NCI-H2196 (cell line): ENCODE results near the gene KCND2.

Source experiments
- DNase-seq: peaks from one replicate; lab custom pipeline; 2025; ENCODE audit not compliant: unreplicated experiment; lab: John Stamatoyannopoulos, UW

The KCND2 gene

GRCh38 chr7:120405652-120406051, 132.7 kb downstream of the KCND2 start:
- DNase-seq = no peak

GRCh38 chr7:120407010-120407409, 134.0 kb downstream of the KCND2 start:
- DNase-seq = no peak

GRCh38 chr7:120412139-120413050, 139.4 kb downstream of the KCND2 start:
- DNase-seq = no peak

GRCh38 chr7:120413164-120413563, 140.2 kb downstream of the KCND2 start:
- no peak for DNase-seq

- no peak for DNase-seq
These were observed 144.4 kb downstream of the KCND2 start for GRCh38 chr7:120417244-120417979.

GRCh38 chr7:120421151-120421651, 148.2 kb downstream of the KCND2 start:
- no peak for DNase-seq

GRCh38 chr7:120431016-120431415, 158.0 kb downstream of the KCND2 start:
- DNase-seq = no peak

- DNase-seq = no peak
These were observed 163.6 kb downstream of the KCND2 start for GRCh38 chr7:120436487-120437060.

GRCh38 chr7:120441850-120442249, 168.9 kb downstream of the KCND2 start:
- DNase-seq = no peak

GRCh38 chr7:120442838-120443237, 169.9 kb downstream of the KCND2 start:
- DNase-seq = no peak

- DNase-seq = no peak
These were observed 171.7 kb downstream of the KCND2 start for GRCh38 chr7:120444650-120445049.

- no peak for DNase-seq
These were observed 172.3 kb downstream of the KCND2 start for GRCh38 chr7:120445276-120445675.

- DNase-seq = no peak
These were observed 179.7 kb downstream of the KCND2 start for GRCh38 chr7:120452665-120453064.

- no peak for DNase-seq
These were observed 183.7 kb downstream of the KCND2 start for GRCh38 chr7:120456699-120457098.

- DNase-seq = no peak
These were observed 188.0 kb downstream of the KCND2 start for GRCh38 chr7:120460949-120461348.

- no peak for DNase-seq
These were observed 190.0 kb downstream of the KCND2 start for GRCh38 chr7:120462991-120463390.

- DNase-seq = no peak
These were observed 191.1 kb downstream of the KCND2 start for GRCh38 chr7:120464104-120464503.

GRCh38 chr7:120467676-120468075, 194.7 kb downstream of the KCND2 start:
- DNase-seq = no peak

- DNase-seq = no peak
These were observed 195.6 kb downstream of the KCND2 start for GRCh38 chr7:120468611-120469010.

GRCh38 chr7:120472892-120473291, 199.9 kb downstream of the KCND2 start:
- no peak for DNase-seq

- no peak for DNase-seq
These were observed 200.4 kb downstream of the KCND2 start for GRCh38 chr7:120473352-120473751.

- no peak for DNase-seq
These were observed 203.0 kb downstream of the KCND2 start for GRCh38 chr7:120475994-120476393.
